GM18868 (cell line): ENCODE data around the gene TACR2.

ENCODE experiments used
- ATAC-seq: cut with Tn5 transposase; IDR thresholded peaks from one replicate; pipeline ENCODE4 v1.9.1; 2021; ENCODE audit warnings: mild to moderate bottlenecking, moderate library complexity; ENCODE audit not compliant: unreplicated experiment

The TACR2 gene

DNA sequence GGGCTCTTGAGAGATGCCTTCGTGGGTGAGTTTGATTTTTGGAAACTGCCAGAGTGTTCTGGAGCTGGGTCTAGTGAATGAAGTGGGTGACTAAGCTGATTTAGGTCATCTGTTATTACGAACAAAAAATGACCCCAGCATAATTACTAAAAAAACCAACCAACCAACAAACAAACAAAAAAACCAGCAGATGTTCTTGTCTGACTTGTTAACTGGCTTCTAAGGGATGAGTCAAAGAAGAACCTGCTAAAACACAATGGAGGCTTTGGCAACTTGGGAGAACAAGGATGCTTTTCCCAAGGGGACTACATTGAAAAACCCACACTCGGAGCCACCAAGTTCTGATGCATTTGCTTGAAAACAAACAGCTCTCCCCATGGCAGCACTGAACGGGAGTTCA is 11.5 kb downstream of the TACR2 start:
- no peak for ATAC-seq

DNA sequence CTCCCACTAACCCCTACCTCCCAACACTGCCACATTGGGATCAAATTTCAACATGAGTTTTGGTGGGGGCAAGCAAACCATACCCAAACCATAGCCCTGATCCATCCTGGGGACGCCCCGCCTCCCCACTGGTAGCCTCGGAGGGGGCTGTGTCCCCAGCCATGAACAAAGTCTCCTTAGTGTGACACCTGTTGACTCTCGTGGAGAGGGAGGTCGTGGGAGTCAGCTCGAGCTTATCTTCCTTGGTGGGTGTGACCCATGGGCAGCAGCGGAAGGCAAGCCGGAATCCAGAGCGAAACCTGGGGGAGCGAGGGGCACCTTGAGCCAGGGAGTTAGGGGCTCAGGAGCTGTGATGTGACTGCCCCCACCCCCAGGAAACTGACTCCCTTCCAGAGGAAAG is 11.9 kb downstream of the TACR2 start:
- no peak for ATAC-seq

GRCh38 chr10:69403519-69403918 is 13.2 kb downstream of the TACR2 start:
- ATAC-seq, result no peak

GRCh38 chr10:69403066-69403465 is 13.7 kb downstream of the TACR2 start:
- ATAC-seq, result no peak

DNA sequence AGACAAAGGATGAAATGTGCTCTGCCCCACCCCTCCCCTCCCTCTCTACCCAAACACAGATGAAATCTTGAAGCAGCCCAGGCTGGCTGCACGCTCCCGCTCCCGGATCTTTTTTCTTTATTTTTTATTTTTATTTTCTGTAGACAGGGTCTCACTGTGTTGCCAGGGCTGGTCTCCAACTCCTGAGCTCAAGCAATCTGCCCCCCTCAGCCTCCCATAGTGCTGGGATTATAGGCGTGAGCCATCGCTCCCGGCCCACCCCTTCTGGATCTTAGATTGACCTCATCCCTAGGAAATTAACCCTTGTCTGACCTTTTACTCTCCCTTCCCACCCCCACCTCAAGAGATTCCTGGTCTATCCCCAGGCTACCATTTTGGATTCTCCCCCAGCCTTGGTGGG is 14.3 kb downstream of the TACR2 start:
- no peak for ATAC-seq

DNA sequence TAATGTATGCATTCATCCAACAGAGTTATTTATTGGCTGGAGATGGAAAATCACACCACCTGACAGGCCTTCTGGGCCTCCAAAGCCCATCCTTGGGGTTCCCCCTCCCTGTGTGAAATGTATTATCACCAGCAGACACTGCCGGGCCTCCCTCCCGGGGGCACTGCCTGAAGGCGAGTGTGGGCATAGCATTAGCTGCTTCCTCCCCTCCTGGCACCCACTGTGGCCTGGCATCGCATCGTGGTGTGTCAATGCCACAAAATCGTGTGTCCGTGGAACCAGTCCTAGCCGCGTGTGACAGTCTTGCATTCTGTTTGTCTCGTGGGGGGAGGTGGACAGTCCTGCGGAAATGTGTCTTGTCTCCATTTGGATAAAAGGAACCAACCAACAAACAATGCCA is 15.3 kb downstream of the TACR2 start:
- ATAC-seq, result no peak

DNA sequence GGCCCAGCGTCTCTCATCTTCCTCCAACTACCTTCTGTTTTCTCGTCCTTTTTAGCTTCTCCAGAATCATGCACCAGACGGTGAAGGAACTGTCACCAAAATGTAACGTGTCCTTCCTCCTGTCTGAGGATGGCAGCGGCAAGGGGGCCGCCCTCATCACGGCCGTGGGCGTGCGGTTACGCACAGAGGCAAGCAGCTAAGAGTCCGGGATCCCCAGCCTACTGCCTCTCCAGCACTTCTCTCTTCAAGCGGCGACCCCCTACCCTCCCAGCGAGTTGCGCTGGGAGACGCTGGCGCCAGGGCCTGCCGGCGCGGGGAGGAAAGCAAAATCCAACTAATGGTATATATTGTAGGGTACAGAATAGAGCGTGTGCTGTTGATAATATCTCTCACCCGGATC is 15.8 kb downstream of the TACR2 start:
- ATAC-seq, result no peak

DNA sequence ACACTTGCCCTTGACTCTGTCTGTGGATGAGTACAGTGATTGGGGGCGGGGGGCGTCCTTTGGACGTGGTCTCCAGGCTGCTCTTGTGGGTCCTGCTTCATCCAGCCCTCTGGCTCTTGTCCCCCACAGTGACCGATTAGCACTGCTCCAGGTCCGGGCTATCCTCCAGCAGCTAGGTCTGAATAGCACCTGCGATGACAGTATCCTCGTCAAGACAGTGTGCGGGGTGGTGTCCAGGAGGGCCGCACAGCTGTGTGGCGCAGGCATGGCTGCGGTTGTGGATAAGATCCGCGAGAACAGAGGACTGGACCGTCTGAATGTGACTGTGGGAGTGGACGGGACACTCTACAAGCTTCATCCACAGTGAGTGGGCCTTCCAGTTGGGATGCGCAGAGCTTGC is 18.3 kb downstream of the TACR2 start:
- ATAC-seq, result no peak

- ATAC-seq, result no peak
These were observed 18.7 kb downstream of the TACR2 start for GRCh38 chr10:69397972-69398371.

DNA sequence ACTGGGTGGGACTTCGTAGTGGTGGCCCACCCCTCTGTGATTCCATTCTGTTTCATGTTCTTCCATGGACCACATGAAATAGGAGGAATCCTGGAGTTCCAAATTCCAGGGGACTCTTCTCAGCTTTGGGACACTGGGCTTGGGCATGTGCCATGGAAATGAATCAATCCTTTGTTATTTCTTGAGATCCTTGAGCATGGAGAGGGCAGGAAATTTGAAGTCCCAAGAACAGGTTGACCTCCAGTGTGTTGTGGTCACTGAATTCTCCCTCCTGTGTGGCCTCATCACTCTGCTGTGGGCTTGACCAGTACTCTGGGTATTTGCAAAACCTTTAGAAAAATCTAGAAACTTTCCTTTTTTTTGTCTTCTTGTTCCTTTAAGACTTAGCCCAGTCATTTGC is 22.7 kb downstream of the TACR2 start:
- no peak for ATAC-seq

DNA sequence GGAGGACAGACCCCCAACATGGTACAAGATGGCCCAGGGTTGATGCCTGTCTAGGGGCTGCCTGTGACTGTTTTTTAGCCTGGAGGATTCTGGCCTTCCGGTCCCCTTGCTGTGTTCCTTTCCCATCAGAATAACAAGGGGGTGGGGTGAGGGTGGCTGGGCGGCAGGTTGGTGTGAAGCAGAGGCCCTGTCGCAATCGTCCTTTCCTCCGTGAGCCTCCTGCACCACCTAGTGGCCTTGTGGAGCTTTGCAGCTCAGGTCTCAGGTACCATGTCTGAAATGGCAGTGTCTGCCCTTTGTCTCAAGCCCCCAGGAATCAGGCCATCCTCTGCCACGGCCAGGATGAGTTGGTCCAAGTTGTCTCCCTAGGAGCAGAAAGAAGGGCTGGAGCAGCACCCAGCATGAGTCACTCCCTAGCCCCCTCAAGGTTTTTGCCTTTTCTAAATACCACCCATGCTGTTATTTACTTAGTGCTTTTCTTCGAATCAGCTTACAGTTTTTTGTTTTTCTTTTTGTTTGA is 24.2 kb downstream of the TACR2 start:
- ATAC-seq, result peak; percentile 89

- no peak for ATAC-seq
These were observed 25.6 kb downstream of the TACR2 start for GRCh38 chr10:69391158-69391557.

GRCh38 chr10:69389827-69390490 is 26.8 kb downstream of the TACR2 start:
- no peak for ATAC-seq

GRCh38 chr10:69388488-69388887 is 28.2 kb downstream of the TACR2 start:
- no peak for ATAC-seq

DNA sequence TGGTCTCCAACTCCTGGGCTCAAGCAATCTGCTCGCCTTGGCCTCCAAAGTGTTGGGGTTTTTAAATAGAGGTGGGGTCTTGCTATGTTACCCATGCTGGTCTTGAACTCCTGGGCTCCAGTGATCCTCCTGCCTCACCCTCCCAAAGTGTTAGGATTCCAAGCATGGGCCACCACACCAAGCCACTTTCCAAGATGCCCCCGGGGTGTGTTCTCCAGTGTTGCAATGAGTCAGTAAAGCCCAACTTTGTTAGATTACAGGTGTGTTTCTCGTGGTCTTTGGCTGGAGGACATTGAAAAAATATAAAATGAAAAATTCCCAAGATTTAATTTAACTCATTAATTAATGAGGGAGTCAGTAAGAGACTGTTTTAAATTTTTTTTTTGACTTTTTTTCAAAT is 29.2 kb downstream of the TACR2 start:
- no peak for ATAC-seq

DNA sequence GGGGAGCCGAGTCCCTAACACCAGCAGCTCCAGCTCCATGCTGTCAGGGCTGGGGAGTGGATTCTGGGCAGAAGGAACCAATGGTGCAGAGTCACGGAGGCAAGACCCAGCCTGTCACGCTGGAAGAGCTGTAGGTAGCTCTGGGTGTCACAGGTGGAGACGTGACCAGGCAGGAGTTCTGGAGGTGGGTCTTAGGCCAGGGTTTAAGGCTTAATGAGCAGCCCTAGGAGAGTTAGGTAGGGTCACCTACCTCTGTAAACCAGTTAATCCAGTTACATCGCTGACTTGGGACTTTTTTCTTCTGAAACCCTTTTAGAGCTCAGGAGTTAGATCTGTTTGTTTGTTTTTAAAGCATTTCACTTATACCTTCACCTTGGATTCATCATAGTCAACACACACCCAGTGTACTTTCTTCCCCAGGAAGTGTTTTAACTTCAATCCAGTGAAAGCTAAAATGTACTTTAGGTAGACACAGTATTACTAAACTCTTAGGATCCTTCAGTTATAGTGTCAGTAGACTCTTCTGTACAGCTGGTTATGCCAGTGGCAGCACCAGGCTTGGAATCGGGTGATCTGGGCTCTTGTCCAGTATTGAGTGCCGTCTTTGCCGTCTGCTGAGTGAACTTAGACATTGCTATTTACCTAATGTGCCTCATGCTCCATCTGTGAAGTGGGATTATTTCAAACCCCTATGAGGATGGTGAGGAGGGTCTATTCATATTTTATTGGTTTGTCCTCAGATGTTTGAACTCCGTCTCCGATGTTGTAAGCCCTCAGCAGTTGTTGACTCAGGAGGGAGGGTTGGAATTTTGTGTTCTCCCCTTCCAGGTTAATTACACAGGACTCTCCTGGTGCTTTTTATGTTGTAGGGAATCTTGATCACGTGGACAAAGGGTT is 31.0 kb downstream of the TACR2 start:
- no peak for ATAC-seq

- no peak for ATAC-seq
These were observed 32.4 kb downstream of the TACR2 start for GRCh38 chr10:69384320-69384719.

DNA sequence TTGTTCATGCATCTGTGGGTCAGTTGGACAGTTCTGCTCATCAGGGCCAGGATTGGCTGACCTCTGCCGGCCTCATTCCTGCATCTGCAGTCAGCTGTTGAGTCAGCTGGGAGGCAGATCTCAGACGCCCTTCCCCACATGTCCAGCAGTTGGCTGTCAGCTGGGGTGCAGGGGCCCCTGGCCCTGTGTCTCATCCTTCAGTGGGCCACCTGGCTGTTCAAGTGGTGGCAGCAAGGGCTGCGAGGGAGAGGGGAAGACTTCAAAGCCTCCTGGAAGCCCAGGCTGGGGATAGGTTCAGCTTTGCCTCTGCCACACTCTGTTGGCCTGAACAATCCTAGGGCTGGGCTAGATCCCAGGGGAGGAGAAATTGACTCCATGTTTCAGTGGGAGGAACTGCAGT is 33.2 kb downstream of the TACR2 start:
- ATAC-seq, result no peak

- ATAC-seq, result no peak
These were observed 34.2 kb downstream of the TACR2 start for GRCh38 chr10:69382382-69383117.

DNA sequence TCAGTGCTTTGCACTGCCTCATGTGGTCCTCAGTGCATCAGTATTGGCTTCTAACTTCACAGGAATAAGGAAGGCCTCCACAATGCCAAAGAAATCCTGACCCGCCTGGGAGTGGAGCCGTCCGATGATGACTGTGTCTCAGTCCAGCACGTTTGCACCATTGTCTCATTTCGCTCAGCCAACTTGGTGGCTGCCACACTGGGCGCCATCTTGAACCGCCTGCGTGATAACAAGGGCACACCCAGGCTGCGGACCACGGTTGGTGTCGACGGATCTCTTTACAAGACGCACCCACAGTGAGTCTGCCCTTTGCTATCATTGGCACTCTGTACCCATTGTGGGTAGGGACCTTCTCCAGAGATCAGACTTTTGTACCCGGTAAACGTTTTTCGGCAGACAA is 36.9 kb downstream of the TACR2 start:
- ATAC-seq, result no peak

DNA sequence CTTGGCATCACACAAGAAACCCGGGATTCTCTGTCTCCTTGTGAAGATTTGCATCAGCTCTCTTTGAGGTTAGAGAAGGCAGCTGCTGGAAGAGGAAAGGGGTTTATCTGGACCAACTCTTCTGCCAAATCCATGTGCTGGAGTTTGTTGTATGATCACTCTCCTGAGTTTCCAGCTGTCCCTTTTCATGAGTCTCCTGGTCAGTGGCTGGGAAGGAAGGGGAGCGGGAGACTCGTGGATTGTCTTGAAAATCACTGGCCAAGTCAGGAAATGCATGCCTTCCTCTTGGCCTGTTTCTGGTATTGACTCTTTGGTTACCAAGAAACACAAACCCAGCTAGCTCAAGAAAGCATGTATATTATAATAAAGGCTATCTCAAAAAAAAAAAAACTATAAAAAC is 38.8 kb downstream of the TACR2 start:
- no peak for ATAC-seq

- no peak for ATAC-seq
These were observed 39.5 kb downstream of the TACR2 start for GRCh38 chr10:69377191-69377590.
